ENCODE data around the gene KRT222. TPM values are rescaled to one million over a fixed set of nuclear protein-coding genes. Genes with fewer than 3 reads are reported as not detected.

Gene KRT222
- total RNA-seq, 2 experiments from 2014 or later = not detected

- no peak overlapping the region for H3K4me3 ChIP-seq (ENCODE audit: low read depth, low read length, poor library complexity, severe bottlenecking)
- H4K20me1 ChIP-seq (ENCODE audit: insufficient read depth, low read length) = no peaks in the 10 kb centered on the region
- no peak overlapping the region for H2AFZ ChIP-seq (ENCODE audit: low read length)
- H3K27ac ChIP-seq (ENCODE audit: low read depth, low read length, poor library complexity, severe bottlenecking) = no peak overlapping the region
- POLR2A ChIA-PET = interaction anchor here (0.8 to 2.5 kb wide), 5 partner anchors 8 to 194 kb away, joined by 3 to 10 read pairs (median 3); no protein-coding TSS in a partner anchor
- DNase-seq (ENCODE audit: low spot score) = no peak
- no TSS peak for BruUV-seq (replicated peaks)
- no peak for TF ChIP-seq CTCF (conservative IDR thresholded peaks at IDR 0.05; ENCODE audit: low read length)
- TF ChIP-seq EZH2phosphoT487 (IDR thresholded peaks at IDR 0.05; ENCODE audit: borderline replicate concordance, low read depth, low read length) = no peak
- intact Hi-C loops (cut with micrococcal nuclease; ENCODE audit: unreplicated experiment) = no loop called here
- no peak overlapping the region for H3K4me2 ChIP-seq (ENCODE audit: low read length)
- CTCF ChIA-PET (ENCODE audit: unreplicated experiment) = no interaction called here
- no peaks in the 10 kb centered on the region for H3K79me2 ChIP-seq (ENCODE audit: insufficient read depth, low read depth, low read length)
- no peaks in the 10 kb centered on the region for H3K9me2 ChIP-seq (ENCODE audit: insufficient read depth, low read length)
- H3K36me3 ChIP-seq (ENCODE audit: insufficient read depth, low read length) = peaks cover 34% of the 10 kb centered on the region
- H3K4me1 ChIP-seq (ENCODE audit: insufficient read depth, low read length, poor library complexity, severe bottlenecking) = peaks cover 37% of the 10 kb centered on the region
- H3K9me3 ChIP-seq (ENCODE audit: low read length) = no peaks in the 10 kb centered on the region
Measured at GRCh38 chr17:40625311-40625710, 39.7 kb downstream of the KRT222 start.

GRCh38 chr17:40623419-40624210 is 41.4 kb downstream of the KRT222 start:
- no peak for TF ChIP-seq EZH2phosphoT487 (IDR thresholded peaks at IDR 0.05; ENCODE audit: borderline replicate concordance, low read depth, low read length)
- no peak for TF ChIP-seq CTCF (conservative IDR thresholded peaks at IDR 0.05; ENCODE audit: low read length)
- Histone ChIP-seq H3K36me3 (ENCODE audit: insufficient read depth, low read length) (peaks cover 17% of the 10 kb centered on the region), H3K4me3 (ENCODE audit: low read depth, low read length, poor library complexity, severe bottlenecking) (peak overlapping the region; percentile 7), H3K79me2 (ENCODE audit: insufficient read depth, low read depth, low read length) (no peaks in the 10 kb centered on the region), H3K4me2 (ENCODE audit: low read length) (peak overlapping the region; percentile 43), H3K4me1 (ENCODE audit: insufficient read depth, low read length, poor library complexity, severe bottlenecking) (peaks cover 41% of the 10 kb centered on the region), H4K20me1 (ENCODE audit: insufficient read depth, low read length) (no peaks in the 10 kb centered on the region), H3K9me3 (ENCODE audit: low read length) (no peaks in the 10 kb centered on the region), H3K9me2 (ENCODE audit: insufficient read depth, low read length) (no peaks in the 10 kb centered on the region), H3K27ac (ENCODE audit: low read depth, low read length, poor library complexity, severe bottlenecking) (no peak overlapping the region), H2AFZ (ENCODE audit: low read length) (peak overlapping the region; percentile 62; the same call in 1 of the 2 replicates)
- DNase-seq (ENCODE audit: low spot score) = peak; percentile 35
- intact Hi-C loops (cut with micrococcal nuclease; ENCODE audit: unreplicated experiment) = loop anchor here (5.0 kb wide), 3 partner anchors 104 to 284 kb away; no protein-coding TSS in a partner anchor
- ChIA-PET POLR2A (interaction anchor here (1.0 to 2.5 kb wide), 2 partner anchors 8 to 23 kb away, joined by 5 to 10 read pairs; no protein-coding TSS in a partner anchor), CTCF (ENCODE audit: unreplicated experiment) (interaction anchor here (0.9 kb wide), 1 partner anchor 16 kb away, joined by 4 read pairs; no protein-coding TSS in a partner anchor)
- BruUV-seq (replicated peaks) = no TSS peak
